T-helper 22 cell (primary cell): ENCODE measurements around the gene AMIGO1.

Experiments
- DNase-seq: peaks from one replicate; pipeline ENCODE4 v3.0.0-alpha.2; 2020; ENCODE audit warnings: low read depth

AMIGO1 gene, protein sequence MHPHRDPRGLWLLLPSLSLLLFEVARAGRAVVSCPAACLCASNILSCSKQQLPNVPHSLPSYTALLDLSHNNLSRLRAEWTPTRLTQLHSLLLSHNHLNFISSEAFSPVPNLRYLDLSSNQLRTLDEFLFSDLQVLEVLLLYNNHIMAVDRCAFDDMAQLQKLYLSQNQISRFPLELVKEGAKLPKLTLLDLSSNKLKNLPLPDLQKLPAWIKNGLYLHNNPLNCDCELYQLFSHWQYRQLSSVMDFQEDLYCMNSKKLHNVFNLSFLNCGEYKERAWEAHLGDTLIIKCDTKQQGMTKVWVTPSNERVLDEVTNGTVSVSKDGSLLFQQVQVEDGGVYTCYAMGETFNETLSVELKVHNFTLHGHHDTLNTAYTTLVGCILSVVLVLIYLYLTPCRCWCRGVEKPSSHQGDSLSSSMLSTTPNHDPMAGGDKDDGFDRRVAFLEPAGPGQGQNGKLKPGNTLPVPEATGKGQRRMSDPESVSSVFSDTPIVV

DNA sequence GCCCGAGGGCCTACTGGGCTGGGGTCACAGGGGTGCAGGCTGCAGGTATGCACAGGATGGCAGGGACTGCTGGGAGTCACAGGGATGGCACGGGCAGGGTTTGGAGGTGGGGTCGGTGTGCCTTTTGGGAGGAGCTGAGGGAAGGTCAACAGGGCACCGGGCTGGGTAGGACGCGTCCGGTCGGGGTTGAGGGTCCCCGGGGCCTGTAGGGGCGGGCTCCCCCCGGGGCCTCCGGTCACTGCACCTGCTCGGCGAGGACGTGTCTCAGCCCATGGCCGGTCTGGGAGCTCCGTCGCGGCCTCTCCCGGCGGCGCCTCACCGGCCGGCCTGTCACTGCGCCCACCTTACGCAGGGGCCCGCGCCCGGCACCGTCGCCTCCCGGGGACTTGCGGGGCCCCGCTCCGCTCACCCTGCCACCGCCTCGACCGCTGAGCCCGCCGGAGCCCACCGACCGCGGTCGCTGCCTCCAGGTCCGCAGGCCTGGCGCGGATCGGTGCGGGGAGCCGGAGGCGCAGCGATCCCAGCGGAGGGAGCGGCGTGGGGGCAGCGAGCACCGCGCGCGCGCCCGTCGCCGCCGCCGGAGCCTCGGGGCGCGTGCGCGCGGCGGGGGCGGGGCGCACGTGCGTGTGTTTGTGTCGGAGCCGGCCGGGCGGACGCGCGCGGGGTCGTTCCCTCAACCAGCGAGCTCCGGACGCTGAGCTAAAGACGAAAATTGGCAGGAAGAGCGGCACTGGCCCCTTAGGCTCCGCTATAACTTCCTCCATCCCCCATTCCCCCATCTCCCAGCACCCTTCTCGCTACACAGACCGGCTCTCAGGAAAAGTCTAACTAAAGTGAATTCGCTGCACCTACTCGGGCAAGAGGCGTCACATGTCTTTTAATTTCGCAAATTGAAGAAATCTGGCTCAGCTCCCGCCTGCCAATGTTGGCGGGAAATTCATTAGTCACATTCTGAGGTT lies at the start of gene AMIGO1:
Gene AMIGO1, minus strand, starts transcription at position 552 of the 959 bp plus-strand sequence. CDS start 815 bp downstream, outside the sequence.
- DNase-seq = peak; percentile 37

DNA sequence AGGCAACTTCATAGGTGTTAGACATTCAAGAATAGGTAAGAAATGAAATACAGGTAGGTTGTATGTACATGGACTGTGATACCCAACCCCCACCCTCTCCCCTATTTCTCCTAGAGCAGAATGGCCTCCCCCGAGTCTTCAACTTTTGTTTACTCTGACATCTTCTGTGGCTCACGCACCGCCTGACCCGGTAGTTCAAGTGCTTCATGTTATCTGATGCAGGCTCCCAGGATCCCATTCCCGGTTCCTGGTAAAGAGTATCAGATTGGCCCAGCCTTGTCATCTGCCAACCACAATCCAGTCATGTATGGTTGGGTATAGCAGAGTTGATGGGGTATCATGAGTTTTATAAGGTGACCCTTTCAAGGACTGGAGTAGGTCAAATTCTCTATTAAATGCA lies 48.0 kb upstream of the AMIGO1 start:
- no peak for DNase-seq

DNA sequence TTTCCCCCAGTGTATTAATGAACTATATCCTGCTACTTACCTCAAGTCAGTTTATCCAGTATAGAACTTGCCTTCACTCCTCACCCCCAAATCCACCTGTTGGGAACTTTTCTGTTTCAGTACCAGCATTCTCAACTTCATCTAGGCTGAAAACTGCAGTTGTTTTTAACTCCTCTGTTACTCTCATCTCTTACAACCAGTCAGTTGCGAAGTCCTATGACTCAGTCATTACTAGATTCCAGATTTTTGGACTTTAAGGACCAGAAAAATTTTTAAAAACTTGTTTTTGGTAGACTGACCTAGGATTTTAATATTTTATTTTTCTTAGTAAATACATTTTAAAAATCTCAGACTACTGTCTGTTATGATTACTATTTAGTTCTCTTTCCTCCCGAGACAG lies 47.0 kb upstream of the AMIGO1 start:
- no peak for DNase-seq

DNA sequence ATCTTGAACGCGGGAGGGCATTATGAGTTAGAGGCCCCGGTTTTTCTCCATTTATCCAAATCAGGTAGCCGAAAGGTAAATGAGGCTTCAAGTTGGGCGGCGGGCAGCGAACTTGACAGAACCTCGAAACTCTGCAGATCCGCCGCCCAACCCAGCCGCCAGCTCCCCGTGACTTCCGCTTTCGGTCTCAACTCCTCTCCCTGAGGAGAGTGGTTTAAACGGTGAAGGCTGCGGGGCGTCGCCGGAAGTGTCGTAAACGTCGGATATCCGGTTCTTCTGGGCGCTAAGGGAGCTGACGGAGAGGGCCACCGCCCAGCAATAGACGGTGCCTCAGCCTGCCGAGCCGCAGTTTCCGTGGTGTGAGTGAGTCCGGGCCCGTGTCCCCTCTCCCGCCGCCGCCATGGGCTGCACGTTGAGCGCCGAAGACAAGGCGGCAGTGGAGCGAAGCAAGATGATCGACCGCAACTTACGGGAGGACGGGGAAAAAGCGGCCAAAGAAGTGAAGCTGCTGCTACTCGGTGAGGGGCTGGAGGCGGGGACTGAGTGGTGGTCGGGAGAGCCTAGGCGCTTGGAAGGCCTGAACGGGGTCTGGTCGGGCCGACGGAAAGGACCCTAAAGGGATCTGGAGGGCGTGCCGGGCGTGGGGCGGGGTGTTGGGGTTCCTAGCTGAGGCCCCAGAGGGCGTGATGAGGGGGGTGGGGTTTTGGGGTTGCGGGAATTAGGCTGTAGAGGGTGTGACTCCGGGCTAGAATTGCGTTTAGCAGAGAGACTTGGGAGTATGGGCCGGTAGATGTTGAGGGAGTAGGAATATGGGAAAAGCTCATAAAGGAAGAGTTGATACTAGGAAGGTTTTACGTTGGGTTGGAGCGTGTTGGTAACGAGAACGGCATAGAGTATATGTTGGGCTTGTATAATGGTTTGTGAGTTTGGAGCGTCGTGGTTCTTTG lies 39.1 kb upstream of the AMIGO1 start, which contains the start of gene GNAI3:
Gene GNAI3, plus strand, starts transcription at position 295 of the 947 bp plus-strand sequence. Its CDS starts 106 bp downstream, at position 401.
- DNase-seq = peak; percentile 94

DNA sequence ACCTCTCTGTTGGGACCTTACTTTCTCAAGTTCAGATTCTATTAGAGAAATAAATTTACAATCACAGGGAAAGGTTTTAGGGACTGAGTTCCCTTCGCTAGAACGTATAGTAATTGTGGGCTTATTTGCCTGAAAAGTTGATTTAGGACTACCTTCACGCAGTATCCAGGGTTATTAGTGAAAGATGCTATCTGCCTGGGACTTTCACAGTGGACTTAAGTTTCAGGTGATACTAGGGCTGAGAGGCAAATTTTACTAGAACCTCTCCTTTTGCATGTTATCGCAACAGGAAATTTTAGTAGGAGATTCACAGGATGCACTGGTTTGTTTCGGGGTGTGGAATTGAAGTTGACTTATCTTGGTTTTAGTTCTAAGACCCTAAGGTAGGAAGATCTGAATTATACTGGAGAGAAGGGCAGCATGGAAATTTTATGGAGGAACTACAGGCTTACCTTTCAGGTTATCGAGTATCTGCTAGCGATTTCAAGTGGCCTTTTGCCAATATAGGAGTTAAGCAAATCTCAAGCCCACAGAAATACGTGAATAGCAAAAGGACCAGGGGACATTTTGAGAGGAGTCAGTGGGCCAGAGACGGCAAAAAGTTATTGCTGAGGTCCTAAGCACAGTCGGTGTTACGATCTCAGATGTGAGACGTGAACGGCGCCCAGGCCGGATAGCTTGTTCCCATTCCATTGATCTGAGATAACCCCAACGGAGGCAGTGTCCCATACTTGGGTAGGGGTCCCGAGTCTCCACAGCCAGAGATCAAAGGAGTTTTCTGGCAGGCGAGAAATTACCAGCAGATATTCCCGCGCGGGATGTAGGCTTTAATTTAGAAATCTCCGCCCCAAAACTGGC lies 38.2 kb upstream of the AMIGO1 start:
- DNase-seq = no peak

DNA sequence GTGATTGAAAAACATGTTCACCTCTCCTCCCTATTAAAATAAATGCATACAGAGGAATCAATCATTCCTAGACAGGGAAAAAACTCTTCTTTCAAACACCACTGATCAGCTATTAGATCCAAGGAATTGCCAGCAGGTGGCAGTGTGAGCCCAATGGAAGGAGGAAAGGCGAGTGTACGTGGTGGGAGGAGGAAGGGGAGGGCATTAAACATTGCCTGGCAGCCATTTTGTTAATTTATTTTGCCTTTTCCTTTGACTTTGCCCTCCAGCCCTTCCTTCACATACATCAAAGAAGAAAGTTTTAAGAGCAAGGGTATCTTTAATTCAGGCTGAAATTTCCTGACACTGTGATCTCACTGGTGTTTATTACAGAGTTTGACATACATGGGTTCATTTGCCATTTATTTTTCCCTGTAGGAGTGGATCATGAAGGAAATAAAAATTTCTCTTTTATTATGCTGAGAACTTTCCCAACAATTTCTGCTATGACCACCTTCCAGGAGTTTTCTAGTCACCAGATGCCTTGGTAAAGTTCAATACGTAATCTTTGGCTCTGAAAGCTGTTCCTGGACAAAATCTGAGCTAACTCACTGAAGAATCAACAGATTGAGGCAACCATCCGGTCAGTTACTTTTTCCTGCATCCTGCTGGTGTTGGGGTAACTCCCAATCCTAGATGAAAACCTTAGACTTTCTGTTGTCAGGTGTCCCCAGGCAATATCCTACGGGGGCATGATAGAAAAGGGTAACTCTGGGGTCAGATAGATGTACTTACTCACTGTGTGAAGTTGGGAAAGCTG lies 37.0 kb upstream of the AMIGO1 start:
- DNase-seq = peak; percentile 74

DNA sequence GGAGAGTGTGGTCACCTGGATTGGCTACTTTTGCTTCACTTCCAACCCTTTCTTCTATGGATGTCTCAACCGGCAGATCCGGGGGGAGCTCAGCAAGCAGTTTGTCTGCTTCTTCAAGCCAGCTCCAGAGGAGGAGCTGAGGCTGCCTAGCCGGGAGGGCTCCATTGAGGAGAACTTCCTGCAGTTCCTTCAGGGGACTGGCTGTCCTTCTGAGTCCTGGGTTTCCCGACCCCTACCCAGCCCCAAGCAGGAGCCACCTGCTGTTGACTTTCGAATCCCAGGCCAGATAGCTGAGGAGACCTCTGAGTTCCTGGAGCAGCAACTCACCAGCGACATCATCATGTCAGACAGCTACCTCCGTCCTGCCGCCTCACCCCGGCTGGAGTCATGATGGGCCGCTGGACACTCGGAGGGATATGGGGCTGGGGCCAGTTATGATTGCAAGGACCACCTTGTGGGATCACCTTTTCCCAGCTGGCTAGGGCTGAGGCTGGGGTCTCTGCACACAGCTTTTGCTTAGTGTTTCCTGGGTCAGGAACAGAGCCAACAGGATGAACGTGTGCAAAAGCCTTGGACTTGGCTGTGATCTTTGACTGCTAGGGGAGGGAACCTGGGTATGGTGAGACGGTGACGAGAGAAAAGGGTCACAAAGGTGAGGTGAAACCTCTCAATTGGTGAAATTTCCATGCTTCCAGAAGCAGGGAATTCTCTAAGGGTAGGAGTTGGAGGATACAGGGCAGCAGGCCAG lies 34.6 kb upstream of the AMIGO1 start:
- DNase-seq = no peak

DNA sequence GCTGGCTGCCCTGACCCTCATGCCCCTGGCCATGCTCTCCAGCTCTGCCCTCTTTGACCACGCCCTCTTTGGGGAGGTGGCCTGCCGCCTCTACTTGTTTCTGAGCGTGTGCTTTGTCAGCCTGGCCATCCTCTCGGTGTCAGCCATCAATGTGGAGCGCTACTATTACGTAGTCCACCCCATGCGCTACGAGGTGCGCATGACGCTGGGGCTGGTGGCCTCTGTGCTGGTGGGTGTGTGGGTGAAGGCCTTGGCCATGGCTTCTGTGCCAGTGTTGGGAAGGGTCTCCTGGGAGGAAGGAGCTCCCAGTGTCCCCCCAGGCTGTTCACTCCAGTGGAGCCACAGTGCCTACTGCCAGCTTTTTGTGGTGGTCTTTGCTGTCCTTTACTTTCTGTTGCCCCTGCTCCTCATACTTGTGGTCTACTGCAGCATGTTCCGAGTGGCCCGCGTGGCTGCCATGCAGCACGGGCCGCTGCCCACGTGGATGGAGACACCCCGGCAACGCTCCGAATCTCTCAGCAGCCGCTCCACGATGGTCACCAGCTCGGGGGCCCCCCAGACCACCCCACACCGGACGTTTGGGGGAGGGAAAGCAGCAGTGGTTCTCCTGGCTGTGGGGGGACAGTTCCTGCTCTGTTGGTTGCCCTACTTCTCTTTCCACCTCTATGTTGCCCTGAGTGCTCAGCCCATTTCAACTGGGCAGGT lies 33.9 kb upstream of the AMIGO1 start:
- no peak for DNase-seq

DNA sequence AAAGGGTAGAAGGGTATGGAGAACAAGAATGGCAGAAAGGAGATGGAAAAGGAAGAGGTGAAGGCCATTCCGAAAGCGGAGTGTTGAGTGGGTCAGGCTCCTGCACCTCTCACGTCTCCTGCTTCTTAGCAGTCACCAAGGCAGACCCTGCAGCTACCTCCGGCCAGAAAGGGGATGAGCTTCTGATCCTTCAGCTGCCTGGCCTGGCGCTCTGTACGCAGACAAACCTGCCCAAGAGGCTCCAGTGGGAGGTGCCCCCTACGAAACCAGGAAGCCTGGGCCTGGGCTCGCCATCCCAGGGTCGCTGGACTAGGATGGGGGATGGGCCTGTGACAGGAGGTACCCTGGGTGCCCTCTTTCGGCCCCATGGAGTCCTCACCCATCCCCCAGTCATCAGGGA lies 33.1 kb upstream of the AMIGO1 start:
- no peak for DNase-seq

DNA sequence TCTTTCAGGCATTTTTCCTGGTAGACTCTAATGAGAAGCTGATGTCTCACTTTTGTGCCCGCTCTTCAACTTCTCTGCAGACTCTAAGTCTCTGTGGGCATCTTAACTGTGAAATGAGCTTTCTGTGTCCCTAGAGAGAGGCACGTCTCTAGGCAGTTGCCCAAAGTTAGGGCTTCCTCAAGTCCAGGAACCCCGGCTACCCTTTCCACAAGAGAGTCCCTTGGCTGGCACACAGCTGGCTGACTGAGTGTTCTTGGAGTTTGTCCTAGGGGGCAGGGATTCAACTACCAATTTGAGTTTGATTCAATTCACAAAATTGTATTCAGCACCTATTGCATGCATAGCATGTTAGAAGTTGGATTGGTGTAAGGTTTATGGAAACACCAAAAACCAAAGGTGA lies 31.6 kb upstream of the AMIGO1 start:
- DNase-seq = no peak

DNA sequence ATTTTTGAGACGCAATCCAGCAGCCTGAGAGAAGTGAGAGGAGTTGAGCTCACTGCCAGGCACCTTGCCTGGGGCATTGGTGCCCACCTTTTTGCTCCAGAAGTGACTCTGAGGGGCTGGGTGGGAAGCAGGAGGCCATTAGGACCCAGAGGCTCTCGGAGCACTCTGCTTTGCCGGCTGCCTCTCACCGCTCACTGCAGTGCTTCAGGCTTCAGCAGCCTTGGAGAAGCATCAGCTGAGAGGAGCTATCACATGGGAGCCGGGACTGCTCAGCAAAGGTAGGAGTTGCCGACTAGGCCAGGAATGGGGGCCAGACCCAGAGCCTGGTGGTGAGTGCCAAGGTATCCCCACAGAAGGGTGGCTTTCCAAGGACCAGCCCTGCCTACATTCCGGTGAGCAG lies 30.1 kb upstream of the AMIGO1 start, which contains the start of gene GPR61:
Gene GPR61, plus strand, starts transcription at position 197 of the 400 bp plus-strand sequence. CDS start 3,151 bp downstream, outside the sequence.
- DNase-seq = no peak

DNA sequence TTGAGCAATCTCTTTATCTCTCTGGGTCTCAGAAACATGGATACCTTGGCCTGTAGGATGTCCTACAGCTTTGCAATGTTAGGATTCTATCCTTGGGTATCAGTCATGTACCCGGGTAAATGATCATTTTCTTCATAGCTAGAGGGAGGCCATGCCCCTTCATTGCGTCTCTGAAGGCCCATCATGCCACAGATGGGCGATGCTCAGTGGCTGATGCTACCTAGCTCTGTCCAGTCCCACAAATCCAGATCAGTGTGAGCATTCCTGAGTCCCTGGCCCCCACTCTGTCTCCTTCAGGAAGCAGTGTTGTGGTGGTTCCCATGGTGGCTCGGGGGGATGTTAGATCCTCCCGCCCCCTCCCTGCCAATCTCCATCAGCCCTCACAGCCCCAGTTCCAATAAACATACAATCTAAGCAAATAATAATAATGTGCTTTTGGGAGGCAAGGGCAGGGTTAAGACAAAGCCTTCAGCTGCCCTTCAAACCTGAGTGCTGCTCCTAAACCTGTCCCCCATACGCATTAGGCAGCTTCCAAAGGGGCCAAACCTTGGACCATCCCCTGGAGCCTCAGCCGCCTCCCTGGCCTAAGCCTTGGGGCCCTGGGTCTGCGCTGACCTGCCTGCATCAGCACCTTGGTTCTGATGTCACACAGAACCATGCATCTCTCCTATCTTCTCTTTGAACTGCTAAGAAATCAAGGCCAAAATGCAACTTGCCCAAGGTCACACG lies 29.5 kb upstream of the AMIGO1 start:
- no peak for DNase-seq

DNA sequence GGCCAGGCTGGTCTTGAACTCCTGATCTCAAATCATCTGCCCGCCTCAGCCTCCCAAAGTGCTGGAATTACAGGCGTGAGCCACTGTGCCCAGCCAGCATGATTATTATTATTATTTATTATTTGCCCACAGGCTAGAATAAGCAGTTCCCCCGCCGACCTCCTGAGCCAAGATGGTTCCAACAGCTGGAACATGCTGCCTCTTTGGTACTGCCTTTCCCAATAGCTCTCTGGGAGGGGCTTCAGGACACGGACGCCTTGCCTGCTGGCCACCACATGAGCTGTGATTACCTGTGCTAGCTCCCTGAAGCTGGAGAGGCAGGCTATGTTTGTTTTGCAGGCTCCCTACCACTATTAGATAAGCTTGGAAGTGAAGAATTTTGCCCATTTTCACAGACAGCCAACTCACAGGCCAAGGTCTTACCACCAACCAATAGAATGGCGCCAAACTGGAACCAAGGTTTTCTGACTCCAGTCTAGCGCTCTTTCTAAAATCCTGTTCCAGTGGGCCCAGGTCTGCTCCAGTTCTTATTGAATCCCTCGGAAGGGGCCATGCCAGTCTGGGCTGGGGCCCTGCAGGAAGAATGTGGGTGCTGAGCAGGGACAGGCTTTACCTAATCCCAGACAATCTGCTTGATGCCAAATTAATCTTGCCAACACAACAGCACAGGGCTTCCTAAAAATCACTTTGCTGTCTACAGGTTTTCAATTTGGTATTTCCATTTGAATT lies 28.1 kb upstream of the AMIGO1 start:
- no peak for DNase-seq

DNA sequence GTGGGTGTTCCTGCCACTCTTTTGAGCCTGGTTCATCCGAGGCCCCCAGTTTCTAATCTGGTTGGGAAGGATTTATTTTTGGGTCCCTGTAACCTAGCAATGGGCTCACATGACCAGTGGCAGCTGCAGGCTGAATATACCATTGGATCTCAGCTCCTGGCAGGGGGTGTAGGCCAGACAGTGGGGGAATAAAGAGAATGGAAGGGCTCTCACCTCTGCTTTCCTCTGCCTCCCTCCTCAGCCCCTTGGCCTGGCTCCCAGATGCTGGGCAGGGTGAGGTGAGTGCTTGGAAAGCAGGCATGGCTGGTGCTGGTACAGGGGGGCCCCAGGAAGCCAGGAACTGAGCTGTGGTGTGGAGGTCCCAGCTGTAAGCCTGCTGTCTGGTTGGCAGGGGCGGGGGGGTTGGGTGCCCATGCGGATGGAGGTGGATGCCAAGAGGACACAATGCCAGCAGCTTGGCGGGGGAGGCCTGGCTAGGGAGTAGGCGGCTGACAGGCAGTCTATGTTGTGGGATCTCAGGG lies 26.5 kb upstream of the AMIGO1 start:
- no peak for DNase-seq

DNA sequence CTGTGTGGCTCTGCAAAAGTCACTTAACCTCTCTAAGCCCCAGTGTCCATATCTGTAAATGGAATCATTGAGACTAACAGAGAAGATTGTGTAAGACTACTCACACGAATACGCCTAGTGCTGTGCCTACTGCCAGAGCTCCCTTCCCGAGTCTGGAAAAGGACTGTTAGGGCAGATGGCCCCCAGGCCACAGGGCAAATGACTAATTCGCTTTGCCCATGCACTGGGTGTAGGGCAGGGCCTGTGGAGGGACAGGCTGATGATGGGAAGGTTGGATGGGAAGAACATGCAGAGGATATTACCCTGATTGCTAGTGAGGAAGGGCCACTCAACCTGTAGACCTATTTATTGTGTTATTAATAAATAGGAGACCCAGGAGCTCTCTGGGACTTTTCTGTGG lies 26.0 kb upstream of the AMIGO1 start:
- no peak for DNase-seq

DNA sequence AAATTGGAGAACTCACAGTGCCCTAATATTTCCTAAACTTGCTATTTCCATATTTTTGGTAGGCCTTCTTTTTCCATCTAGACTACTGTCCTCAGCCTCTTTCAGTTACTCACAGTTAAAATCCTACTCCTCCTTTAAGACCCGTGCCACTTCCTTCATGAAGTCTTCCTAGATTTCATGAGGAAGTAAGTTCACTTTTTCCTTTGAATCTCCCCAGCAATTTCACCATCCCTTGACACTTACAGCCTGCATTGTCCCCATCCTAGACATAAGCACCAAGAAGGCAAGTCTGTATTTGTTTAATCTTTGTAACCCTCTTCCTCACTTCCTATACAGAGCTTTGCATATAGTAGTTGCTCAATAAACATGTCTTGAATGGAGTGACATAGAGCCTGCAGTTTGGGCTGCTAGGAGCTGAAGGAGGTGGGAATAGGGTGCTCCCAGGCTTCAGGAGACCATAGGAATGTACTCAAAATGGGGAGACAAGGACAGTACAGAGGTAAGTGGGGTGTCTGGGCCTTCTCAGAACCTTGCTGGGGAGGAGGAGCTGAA lies 24.9 kb upstream of the AMIGO1 start:
- DNase-seq = no peak
